ENCODE measurements around the gene DLGAP1. TPM values are rescaled to one million over a fixed set of nuclear protein-coding genes. Genes with fewer than 3 reads are reported as not detected.

DLGAP1 gene
- total RNA-seq, 1 experiment from 2014 or later, result 0.39 TPM

- no peak for TF ChIP-seq ZBTB33 (IDR thresholded peaks at IDR 0.05; ENCODE audit: extremely low read depth, insufficient replicate concordance, low read length)
Observed at GRCh38 chr18:3577281-3577855, 877.7 kb downstream of the DLGAP1 start (continued).

GRCh38 chr18:3572761-3573160, 882.3 kb downstream of the DLGAP1 start:
- H3K4me1 ChIP-seq (ENCODE audit: control insufficient read depth in 1 of 2, insufficient read depth in 2 of 2, low read length in 2 of 2), result no peaks in the 10 kb centered on the region
- H3K27ac ChIP-seq (ENCODE audit: low read depth, low read length), result no peak overlapping the region
- BruUV-seq (replicated peaks), result no TSS peak
- no peaks in the 10 kb centered on the region for H3K9me3 ChIP-seq (ENCODE audit: control insufficient read depth in 1 of 2, insufficient read depth in 1 of 2, low read depth in 1 of 2, low read length in 2 of 2)
- no peak for TF ChIP-seq CEBPB (IDR thresholded peaks at IDR 0.05; ENCODE audit: low read depth)
- TF ChIP-seq SIN3A (IDR thresholded peaks at IDR 0.05; ENCODE audit: low read depth), result no peak
- no peak for TF ChIP-seq MAX (IDR thresholded peaks at IDR 0.05)
- no peak for TF ChIP-seq ELF1 (IDR thresholded peaks at IDR 0.05; ENCODE audit: borderline replicate concordance, low read depth)
- TF ChIP-seq SRF (IDR thresholded peaks at IDR 0.05; ENCODE audit: low read depth), result no peak
- no peak for TF ChIP-seq EZH2phosphoT487 (IDR thresholded peaks at IDR 0.05; ENCODE audit: borderline replicate concordance)
- no peak for TF ChIP-seq RAD21 (IDR thresholded peaks at IDR 0.05; ENCODE audit: low read depth)
- TF ChIP-seq REST (IDR thresholded peaks at IDR 0.05; ENCODE audit: low read depth), result no peak
- no peak for TF ChIP-seq CBX3 (IDR thresholded peaks at IDR 0.05; ENCODE audit: low read depth)
- H3K4me3 ChIP-seq (replicated peaks in 1 of 2; ENCODE audit: low read depth in 1 of 2, low read length in 2 of 2), result no peak overlapping the region
- no peaks in the 10 kb centered on the region for H3K27me3 ChIP-seq (ENCODE audit: insufficient read depth, low read length)
- ATAC-seq, result no peak
- ChIA-PET CTCF (no interaction called here), POLR2A (no interaction called here), RAD21 (ENCODE audit: low non-redundant PET in 1 of 2, low total read pairs in 2 of 2, uncharacterized antibody in 2 of 2, unreplicated experiment in 2 of 2) (no interaction called here)
- H3K9me2 ChIP-seq (ENCODE audit: insufficient read depth), result no peaks in the 10 kb centered on the region
- DNase-seq (ENCODE audit: low read depth, low spot score), result no peak
- no peaks in the 10 kb centered on the region for H3K36me3 ChIP-seq (ENCODE audit: control insufficient read depth in 1 of 2, insufficient read depth in 2 of 2, low read length in 2 of 2)
- no peak overlapping the region for H3K9ac ChIP-seq (ENCODE audit: low read length)
- H3K79me2 ChIP-seq (ENCODE audit: insufficient read depth, low read length), result no peaks in the 10 kb centered on the region
- H4K20me1 ChIP-seq (ENCODE audit: insufficient read depth), result no peaks in the 10 kb centered on the region
- no peak overlapping the region for H3K4me2 ChIP-seq (ENCODE audit: low read length)
- intact Hi-C loops (cut with micrococcal nuclease), result no loop called here
- H2AFZ ChIP-seq (ENCODE audit: low read depth, low read length, poor library complexity, severe bottlenecking), result no peak overlapping the region

Measured in HCT116 (cell line).